ENCODE data around the gene XRCC4. TPM values are rescaled to one million over a fixed set of nuclear protein-coding genes. Genes with fewer than 3 reads are reported as not detected.

Gene XRCC4
- total and polyA plus RNA-seq, 2 of the 13 experiments (the other 11 are each of a cell fraction or from before 2014, with no cell fraction given) = 2.8 to 12.6 TPM

- TF ChIP-seq ZNF652 (CRISPR knock-in tag; IDR thresholded peaks at IDR 0.05; ENCODE audit: borderline replicate concordance, low read depth) = peak; percentile 27; the same call in 1 of the 2 replicates
- no peak for TF ChIP-seq SMAD9 (CRISPR knock-in tag; IDR thresholded peaks at IDR 0.05)
- no peak for TF ChIP-seq ZNF441 (CRISPR knock-in tag; IDR thresholded peaks at IDR 0.05; ENCODE audit: borderline replicate concordance)
- TF ChIP-seq ZSCAN29 (CRISPR knock-in tag; conservative IDR thresholded peaks at IDR 0.05) = 0 out of 2 replicates have a peak, but pooled peaks have one; percentile 42
- no peak for TF ChIP-seq KLF13 (CRISPR knock-in tag; IDR thresholded peaks at IDR 0.05)
- TF ChIP-seq RBM39 (IDR thresholded peaks at IDR 0.05; ENCODE audit: low read depth, low read length, poor library complexity, severe bottlenecking) = no peak
- peak; percentile 99 for TF ChIP-seq SIX1 (CRISPR knock-in tag; IDR thresholded peaks at IDR 0.05; ENCODE audit: borderline replicate concordance)
- no peak for TF ChIP-seq U2AF2 (IDR thresholded peaks at IDR 0.05; ENCODE audit: low read depth, low read length)
- no peak for TF ChIP-seq MAFF (IDR thresholded peaks at IDR 0.05; ENCODE audit: low read depth, low read length)
- peak; percentile 59; the same call in 1 of the 2 replicates for TF ChIP-seq GZF1 (CRISPR knock-in tag; IDR thresholded peaks at IDR 0.05)
- no peak for TF ChIP-seq MAZ (IDR thresholded peaks at IDR 0.05; ENCODE audit: borderline replicate concordance, low read depth, low read length)
- TF ChIP-seq MAZ (CRISPR knock-in tag; IDR thresholded peaks at IDR 0.05; ENCODE audit: low read depth) = no peak
- no peak for TF ChIP-seq ZFP36L1 (CRISPR knock-in tag; IDR thresholded peaks at IDR 0.05)
- no peak for TF ChIP-seq PCBP2 (optimal IDR thresholded peaks at IDR 0.05; ENCODE audit: low read depth, low read length, poor library complexity, severe bottlenecking)
- no peak for TF ChIP-seq ZNF687 (CRISPR knock-in tag; IDR thresholded peaks at IDR 0.05)
- no peak for TF ChIP-seq AGO1 (IDR thresholded peaks at IDR 0.05; ENCODE audit: low read depth, low read length, poor library complexity, severe bottlenecking)
- TF ChIP-seq GABPB1 (CRISPR knock-in tag; IDR thresholded peaks at IDR 0.05) = no peak
- no peak for TF ChIP-seq ZNF670 (CRISPR knock-in tag; IDR thresholded peaks at IDR 0.05; ENCODE audit: borderline replicate concordance)
- no peak for TF ChIP-seq KDM6A (CRISPR knock-in tag; IDR thresholded peaks at IDR 0.05; ENCODE audit: low read depth)
- TF ChIP-seq, protein P1, sequence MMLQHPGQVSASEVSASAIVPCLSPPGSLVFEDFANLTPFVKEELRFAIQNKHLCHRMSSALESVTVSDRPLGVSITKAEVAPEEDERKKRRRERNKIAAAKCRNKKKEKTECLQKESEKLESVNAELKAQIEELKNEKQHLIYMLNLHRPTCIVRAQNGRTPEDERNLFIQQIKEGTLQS (CRISPR knock-in tag; IDR thresholded peaks at IDR 0.05) = no peak
- no peak for TF ChIP-seq PRPF4 (IDR thresholded peaks at IDR 0.05; ENCODE audit: low read depth, low read length, poor library complexity, severe bottlenecking)
- TF ChIP-seq SNAI1 (CRISPR knock-in tag; IDR thresholded peaks at IDR 0.05; ENCODE audit: borderline replicate concordance) = no peak
- peak; percentile 89 for TF ChIP-seq MAX (IDR thresholded peaks at IDR 0.05)
- TF ChIP-seq, protein P2, sequence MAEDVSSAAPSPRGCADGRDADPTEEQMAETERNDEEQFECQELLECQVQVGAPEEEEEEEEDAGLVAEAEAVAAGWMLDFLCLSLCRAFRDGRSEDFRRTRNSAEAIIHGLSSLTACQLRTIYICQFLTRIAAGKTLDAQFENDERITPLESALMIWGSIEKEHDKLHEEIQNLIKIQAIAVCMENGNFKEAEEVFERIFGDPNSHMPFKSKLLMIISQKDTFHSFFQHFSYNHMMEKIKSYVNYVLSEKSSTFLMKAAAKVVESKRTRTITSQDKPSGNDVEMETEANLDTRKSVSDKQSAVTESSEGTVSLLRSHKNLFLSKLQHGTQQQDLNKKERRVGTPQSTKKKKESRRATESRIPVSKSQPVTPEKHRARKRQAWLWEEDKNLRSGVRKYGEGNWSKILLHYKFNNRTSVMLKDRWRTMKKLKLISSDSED (CRISPR knock-in tag; IDR thresholded peaks at IDR 0.05) = no peak
- no peak for TF ChIP-seq ZNF782 (CRISPR knock-in tag; IDR thresholded peaks at IDR 0.05; ENCODE audit: borderline replicate concordance)
These were observed 7.8 kb downstream of the XRCC4 start (continued) for GRCh38 chr5:83085106-83085505.
